ENCODE data around the gene LRP1B.

LRP1B gene

DNA sequence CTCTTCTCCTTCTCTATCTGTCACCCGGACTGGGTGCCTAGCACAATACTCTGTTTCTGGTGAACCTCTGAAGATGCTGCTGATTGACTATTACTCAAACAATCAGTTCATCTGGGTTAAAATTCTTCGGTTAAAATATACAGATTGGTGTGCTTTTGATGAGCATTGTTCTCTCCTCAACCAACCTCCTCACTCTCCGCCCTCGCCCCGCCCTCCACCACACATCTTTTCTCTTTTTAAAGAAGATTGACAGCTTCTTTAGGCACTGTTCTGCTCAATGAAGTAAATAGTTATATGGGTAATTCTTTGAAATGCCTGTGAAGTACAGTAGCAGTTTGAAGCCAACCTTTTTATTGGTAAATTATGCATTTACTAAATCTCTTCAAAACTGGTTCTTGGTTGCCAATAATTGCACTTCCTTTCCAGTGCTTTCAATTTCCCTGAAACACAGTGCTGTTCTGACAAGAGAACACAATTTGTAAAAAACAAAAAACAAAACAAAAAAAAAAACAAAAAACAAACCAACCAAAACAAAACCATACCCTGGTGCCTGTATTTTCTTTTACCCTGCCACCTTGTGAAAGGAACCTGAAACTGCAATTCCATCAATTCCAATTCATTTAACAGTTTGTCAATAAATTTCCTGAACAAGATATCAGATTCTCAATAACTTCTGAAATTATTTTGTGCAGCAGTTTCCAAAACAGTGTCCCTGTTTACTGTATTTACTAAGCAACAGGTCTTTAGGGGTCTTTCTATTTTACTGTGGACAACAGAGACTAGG is 188.6 kb downstream of the LRP1B start:
- DNase-seq = no peak

- DNase-seq = no peak
These were observed 189.6 kb downstream of the LRP1B start for GRCh38 chr2:141941210-141941714.

DNA sequence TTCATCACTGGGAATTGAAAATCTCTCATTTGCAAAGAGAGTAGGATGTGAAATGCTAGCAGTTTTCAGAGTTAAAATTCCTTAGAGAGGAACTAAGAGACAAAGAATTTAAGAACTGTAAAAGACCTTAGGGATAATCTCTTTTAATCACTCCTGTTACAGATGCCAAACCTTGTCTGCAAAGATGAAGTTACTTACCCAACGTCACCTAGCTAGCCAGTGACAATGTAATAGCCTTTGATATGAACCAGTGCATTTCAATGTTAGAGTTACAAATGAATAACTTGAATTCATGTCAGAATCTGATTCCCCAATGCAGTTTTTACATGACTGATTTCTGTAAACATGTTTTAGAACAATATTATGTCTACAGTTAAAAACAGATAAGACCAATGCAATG is 190.1 kb downstream of the LRP1B start:
- DNase-seq = no peak

GRCh38 chr2:141933226-141933625 is 197.6 kb downstream of the LRP1B start:
- DNase-seq = no peak

DNA sequence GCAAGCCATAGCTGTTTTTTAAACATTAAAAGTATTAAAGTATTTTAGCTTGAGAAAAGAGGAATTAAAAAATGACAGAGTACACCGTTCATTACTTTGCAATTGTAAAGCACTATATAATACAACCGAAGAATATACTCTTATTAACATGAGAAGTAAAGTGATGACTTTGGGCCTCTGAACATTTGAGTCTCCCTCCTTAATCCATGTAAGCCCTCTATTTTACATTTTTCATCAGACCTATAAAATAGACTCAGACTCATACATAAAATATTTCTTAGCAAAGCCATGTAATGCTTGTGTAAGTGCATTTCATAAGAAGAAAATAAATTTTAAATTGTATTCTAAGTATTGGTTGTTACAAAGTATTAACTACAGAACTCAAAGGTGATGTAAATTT is 198.6 kb downstream of the LRP1B start:
- DNase-seq = no peak

- no peak for DNase-seq
These were observed 199.0 kb downstream of the LRP1B start for GRCh38 chr2:141931797-141932196.

DNA sequence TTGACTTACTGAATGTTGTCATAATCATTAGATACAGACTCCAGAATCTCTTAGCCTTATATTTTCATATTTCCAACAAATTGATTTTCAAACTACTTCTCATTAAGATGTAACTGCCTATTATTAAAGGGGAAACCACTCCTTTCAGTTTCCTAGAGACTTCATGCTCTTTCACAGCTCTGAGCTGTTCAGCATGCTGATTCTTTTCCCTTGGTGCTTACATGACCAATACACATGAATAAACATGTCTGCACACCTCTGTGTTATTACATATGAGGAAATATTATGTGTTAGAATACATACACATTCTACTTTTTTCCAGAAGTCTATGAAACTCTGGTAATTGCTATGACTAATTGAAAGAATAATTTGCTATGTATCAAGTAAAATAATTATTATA is 200.0 kb downstream of the LRP1B start:
- DNase-seq = no peak

- DNase-seq = no peak
These were observed 201.2 kb downstream of the LRP1B start for GRCh38 chr2:141929331-141930252.

- DNase-seq = no peak
These were observed 202.3 kb downstream of the LRP1B start for GRCh38 chr2:141928476-141928875.

- no peak for DNase-seq
These were observed 203.3 kb downstream of the LRP1B start for GRCh38 chr2:141927536-141927935.

DNA sequence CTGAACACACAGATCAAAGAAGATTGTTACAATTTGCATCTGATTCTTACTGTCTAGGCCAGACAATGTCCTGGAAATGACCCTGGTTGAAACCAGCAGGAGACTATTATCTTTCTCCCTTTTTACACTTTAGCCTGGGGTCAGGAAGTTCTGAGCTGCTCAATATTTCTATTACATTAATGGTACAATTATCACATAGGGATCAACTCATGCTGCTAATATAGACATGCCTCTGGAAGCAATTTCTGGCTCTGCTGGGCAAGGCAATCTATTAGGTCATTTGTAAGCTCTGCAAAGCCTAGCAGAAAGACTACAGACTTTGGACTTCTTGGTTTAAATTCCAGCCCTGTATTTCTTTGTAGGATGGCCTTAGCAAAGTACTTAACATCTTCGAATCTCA is 205.3 kb downstream of the LRP1B start:
- DNase-seq = no peak

DNA sequence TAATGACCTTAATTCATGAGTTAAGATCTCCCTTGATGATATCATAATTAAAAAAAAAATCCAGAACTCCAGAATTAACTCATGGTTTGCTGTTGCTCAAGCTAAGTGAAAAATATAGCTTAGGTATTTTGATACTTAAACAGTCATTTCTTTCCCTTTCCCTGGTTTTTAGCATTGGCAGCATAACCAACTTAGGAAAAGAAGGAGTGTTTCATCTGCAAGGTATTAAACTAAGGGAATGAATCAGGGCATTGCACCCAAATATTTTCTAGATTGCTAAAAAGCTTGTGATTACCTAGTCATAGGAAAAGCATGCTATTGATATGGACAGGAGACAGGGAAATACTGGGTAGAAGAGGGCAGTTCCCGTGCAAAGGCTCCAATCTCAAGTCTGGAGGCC is 207.2 kb downstream of the LRP1B start:
- no peak for DNase-seq

DNA sequence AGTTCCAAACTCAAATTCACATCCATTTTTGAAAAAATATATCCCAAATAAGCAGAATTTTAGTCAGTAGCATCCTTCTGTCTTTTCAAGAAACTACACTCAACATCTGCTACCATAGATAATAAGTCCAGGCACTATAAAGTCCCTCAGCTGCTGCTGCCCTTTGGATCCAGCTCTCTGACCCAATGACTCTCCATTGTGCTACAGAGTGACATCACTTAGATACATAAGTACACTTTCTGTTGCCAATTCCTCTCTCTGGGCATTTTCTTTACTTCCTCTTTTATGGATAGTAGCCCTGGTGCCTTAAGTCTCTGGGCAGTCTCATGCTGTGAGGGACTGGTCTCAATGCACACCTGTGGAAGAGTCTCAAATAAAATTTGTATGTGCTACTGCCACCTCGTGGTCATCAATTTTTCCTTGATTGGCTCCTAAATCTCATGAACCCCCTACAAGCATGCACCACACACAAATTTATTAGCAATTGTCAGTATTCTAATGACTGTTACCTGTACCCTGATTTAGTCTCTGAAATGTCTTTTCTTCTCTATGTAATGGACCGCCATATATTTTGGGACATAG is 219.2 kb downstream of the LRP1B start:
- no peak for DNase-seq

DNA sequence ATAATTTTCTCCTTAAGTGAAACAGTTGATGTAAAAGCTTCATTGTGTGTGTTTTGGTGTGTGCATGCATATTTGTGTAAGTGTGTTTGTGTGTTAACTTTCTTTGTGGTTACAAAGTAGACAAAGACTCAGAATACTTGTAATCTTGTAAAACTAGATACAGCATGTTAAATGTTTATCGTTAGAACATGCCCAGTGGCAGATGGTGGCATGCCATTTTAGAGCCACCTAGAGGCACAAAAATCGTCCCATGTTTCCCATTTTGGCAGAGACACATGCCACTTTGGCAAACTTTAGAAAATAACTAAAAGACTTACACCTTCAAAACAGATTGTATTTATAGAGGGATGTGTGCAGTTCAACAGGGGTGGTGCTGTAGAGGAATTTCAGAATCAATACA is 224.1 kb downstream of the LRP1B start:
- DNase-seq = no peak

DNA sequence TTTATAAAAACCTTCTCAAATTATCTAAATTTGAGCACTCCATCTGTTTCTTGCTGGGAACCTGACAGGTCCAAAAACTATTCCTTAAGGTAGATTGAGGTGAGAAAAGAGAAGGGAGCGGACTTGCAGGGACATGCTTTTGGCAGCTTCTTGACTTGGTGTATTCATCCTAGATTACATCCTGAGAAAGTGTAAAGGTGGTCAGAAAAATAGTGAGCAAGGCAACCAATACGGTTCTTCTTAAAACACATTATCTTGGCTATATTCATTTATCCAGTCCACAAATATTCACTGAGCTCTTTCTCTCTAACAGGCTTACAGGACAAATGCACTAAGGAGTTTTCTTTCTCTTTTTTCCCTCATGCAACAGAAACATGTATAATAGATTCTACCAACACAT is 230.0 kb downstream of the LRP1B start:
- no peak for DNase-seq

DNA sequence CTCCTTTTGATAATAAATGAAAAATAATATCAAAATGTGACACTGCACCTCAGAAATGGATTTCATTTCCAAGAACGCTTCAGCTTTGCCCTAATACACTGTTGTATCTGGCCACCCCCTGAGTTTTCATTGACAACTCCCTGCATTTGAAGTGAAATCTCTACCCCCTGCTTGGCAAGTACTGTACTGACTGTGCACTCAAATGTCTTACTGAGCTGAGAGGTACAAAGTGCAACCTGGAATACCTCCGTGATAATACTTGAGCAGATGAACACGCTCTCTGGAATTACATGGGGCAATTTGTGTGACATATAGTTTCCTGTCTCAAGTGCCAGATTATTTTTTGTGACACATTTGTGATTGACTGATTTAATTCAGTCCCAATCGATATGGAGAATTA is 231.1 kb downstream of the LRP1B start:
- no peak for DNase-seq

DNA sequence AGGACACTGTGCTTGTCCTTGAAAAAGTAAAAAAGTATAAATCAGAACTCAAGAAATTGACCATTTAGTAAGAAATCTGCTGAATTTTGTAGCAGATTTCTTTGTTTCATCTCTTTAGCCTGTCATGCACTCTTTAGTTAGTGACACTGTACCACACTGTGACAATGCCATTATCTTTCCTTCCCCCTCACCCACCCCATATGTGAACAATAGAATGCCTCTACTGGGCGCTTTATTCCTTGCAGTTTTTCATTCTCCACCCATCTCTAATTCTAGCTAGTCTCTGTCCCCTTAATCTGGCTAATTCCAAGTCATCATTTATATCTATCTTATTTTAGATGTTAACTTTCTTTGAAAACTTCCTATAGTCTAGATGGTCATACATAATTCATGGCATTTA is 241.0 kb downstream of the LRP1B start:
- no peak for DNase-seq

DNA sequence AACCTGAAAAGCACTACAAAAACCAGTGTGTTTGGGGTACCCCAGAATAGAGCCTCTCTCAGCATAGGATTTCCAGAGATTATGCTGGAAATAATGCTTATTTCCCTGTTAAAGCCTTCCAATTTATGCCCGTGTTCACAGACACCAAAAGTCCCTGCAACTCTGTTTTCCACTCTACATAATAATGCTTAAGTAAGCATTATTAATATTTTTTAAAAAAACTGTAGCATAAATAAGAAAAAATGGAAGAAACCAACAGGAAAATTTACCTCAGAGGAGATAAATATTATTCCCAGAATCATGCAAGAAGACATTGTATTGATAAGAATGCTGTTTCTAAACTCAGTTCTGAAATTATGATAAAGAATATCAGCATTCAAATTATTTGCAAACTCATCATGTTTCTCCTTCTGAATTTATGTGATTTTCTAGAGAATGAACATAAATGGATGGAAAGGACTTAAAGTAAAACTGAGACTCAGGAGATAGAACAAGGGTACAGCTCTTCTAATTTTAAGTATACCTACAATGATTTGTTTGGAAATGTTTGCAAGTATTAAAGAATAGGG is 241.7 kb downstream of the LRP1B start:
- no peak for DNase-seq

DNA sequence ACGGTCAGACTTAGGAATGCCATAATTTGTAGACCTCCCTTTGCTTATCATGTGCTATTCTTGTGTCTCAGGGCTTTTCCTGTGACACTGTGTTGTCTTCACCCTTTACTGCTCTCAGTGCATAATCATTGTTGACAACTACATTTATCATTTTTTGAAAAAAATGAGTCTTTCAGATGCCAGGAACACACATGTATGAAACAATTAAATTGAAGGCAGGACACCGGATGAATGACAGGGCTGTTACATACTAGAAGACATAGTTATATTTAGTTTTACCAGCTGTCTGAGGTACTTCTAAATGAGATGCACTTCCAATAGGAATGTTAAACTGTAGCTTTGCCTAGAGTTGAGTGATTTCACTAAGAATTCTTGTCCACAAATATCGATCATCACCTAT is 243.5 kb downstream of the LRP1B start:
- no peak for DNase-seq

DNA sequence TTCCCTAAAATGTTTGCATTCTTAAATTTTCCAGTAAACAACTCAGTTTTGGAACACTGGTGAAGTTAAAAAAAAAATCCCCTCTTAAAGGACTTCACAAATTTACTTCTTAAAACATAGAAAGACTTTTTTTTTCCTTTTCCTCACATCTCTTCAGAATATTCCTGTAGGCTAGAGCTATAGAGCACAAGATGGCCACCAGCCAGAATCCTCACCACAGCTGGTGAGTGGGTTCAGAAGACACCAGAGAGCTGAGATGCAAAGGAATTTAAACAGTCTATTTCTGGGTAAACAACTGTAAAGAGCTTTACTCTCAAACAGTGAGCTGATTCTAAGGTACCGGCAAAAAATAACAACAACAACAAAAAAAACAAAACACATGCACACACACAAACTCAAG is 252.8 kb downstream of the LRP1B start:
- no peak for DNase-seq

DNA sequence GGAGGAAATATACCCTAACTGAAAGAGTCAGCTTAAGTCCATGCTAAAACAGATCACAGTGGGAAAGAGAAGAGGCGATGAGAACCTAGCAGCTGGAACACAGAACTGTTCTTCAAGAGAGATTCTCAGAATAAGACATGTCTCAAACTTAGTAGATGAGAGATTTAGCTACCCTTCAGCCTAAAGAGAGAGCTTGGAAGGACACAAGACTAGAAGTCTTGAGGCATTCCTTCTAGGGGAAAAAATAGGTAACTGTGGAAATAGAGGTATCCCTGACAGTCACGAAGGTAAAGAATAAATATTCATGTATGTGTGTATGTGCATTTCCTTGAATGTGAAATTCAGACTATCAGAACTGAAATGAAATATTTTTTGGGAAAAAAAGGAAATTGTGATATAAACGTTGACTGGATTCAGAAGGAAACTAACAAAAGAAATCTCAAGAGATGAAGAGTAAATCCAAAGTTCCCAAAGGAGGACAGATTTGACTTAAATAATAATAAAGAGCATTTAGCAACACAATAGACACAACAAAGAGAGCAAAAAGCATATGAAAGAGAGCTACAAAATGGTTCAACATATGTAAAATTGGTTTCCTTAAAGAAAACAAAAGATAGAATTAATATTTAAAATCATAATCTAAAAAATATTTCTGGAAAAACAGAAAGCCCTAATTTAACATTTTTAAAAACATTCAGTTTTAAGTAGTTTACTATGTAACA is 258.7 kb downstream of the LRP1B start:
- no peak for DNase-seq

DNA sequence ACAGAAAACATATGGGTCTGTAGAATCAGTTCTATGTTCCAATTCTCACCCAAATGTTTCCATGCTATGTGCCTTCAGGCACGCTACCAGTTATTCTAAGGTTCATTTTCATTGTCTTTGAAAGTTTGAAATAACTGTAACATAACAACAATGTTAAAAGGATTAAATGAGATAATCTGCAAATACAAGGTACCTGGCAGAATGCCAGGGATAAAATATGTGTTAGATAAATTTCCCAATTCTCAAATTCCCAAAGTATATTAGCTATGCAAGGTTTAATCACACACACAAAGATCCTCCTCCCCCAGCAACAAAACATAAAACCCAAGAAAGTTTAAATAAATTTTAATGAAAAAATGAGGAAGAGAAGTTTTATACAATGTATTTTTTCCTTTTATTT is 261.2 kb downstream of the LRP1B start:
- no peak for DNase-seq

- no peak for DNase-seq
These were observed 266.9 kb downstream of the LRP1B start for GRCh38 chr2:141863964-141864363.

Measured in GDM1 (cell line).